Prostate gland (tissue), 2 donors: ENCODE measurements around the gene PAX8.

Experiments
- CTCF ChIP-seq, 4 experiments: fragments of 200-600 bp in 2 of 4; fragments of 450-650 bp in 2 of 4; sonication (generic) in 2 of 4; IDR thresholded peaks; 1 replicate in 3 of 4; 2 replicates in 1 of 4; pipeline ENCODE4 v1.5.1; 2016 to 2019; ENCODE audit warnings: antibody characterized with exemption in 4 of 4, mild to moderate bottlenecking in 2 of 4, moderate library complexity in 2 of 4
- POLR2A ChIP-seq: fragments of 450-650 bp; IDR thresholded peaks from one replicate; pipeline ENCODE4 v1.6.1; 2016; ENCODE audit warnings: antibody characterized with exemption, mild to moderate bottlenecking

GRCh38 chr2:113324684-113325160 is 46.0 kb upstream of the PAX8 start:
- no peak for TF ChIP-seq POLR2A
- TF ChIP-seq CTCF (IDR thresholded peaks at IDR 0.05): no peak
